Stimulated activated CD8-positive, alpha-beta memory T cell treated with anti-CD3 and anti-CD28 coated beads, Interleukin-4, amount 100 ng/mL, for 48 hours (primary cell): Measurements from ENCODE around the gene MYO1E.
"Not testable (repeated sequence)": the region's sequence is repeated elsewhere in the genome, so short reads cannot be mapped to it uniquely, and the experiment has no call there.

Experiments
- DNase-seq: peaks from one replicate; pipeline ENCODE4 v3.0.0-alpha.2; 2020

The MYO1E gene

GRCh38 chr15:59372352-59373211 is at the start of gene MYO1E:
TSS of gene MYO1E (minus strand) at chr15:59372871. CDS start at chr15:59372500, 371 bp downstream.
- peak; percentile 53 for DNase-seq

GRCh38 chr15:59420986-59421618 is 48.4 kb upstream of the MYO1E start:
- DNase-seq, result no peak

DNA sequence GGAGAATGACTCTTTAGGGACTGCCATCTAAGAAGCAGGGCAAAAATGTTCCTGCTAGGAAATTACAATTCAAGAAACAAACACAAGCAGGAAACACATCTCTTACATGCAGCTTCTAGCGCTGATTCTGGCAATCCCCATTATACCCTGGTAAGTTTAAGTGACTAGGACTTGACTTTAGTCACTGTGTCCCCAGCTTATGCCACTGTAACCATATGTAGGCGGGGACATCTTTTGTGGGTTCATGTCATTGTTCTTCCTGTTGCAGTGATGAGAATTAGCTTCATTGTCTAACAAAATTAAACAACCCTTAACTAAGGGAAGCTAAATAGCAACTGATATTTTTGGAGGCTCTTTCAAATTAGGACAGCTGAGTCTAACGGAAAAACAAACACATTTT is 47.4 kb upstream of the MYO1E start:
- no peak for DNase-seq

DNA sequence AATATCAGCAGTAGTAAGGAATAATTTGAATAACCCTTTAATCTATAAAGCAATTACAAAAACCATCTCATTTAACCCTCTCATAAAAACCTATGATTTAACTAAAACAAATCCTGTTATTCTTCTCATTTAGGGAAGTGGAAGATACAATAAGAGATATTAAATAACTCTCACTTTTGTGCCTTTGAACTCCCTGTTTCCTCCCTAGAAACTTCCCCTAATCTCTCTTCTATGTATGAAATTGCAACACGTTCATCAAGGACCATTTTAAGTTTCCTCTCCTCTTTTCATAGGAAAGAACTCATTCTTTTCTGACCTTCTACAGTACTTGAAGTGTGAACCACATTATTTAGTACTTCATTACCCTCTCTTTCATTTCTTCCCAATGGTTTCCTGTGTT is 46.5 kb upstream of the MYO1E start:
- no peak for DNase-seq

GRCh38 chr15:59416816-59417215 is 44.1 kb upstream of the MYO1E start:
- DNase-seq, result no peak

GRCh38 chr15:59413577-59413976 is 40.9 kb upstream of the MYO1E start:
- no peak for DNase-seq

- no peak for DNase-seq
Observed at GRCh38 chr15:59410391-59410896, 37.8 kb upstream of the MYO1E start.

GRCh38 chr15:59407946-59408345 is 35.3 kb upstream of the MYO1E start:
- no peak for DNase-seq

DNA sequence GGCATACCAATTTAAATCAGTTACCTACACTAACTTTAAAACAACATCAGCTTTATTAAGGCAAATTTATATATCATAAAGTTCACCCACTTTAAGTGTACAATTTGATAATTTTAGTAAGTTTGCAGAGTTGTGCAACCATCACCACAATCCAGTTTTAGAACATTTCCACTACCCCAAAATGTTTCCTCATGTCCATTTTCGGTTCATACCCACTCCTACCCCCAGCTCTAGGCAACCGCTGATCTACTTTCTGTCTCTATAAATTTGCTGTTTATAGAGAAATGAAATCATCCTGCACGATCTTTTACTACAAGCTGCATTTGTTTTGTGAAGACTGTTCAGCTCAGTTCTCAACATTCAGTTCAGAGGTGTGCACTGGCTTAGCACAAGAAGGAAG is 33.8 kb upstream of the MYO1E start:
- no peak for DNase-seq

DNA sequence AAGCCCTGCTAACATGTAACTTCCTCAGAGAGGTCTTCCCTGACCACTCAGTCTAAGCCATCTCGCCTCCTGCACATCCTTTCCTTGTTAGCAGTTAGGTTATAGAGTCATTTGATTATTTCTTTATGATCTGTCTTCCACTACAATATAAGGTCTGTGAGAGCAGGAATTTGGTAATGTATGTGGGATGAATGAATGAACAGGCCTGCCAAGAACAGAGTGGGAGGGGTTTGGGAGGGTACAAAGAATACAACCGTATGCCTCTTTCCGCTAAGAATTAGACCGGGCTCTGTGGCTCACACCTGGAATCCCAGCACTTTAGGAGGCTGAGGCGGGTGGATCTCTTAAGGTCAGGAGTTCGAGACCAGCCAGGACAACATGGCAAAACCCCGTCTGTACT is 32.4 kb upstream of the MYO1E start:
- no peak for DNase-seq

GRCh38 chr15:59401824-59402569 is 29.3 kb upstream of the MYO1E start:
- no peak for DNase-seq

DNA sequence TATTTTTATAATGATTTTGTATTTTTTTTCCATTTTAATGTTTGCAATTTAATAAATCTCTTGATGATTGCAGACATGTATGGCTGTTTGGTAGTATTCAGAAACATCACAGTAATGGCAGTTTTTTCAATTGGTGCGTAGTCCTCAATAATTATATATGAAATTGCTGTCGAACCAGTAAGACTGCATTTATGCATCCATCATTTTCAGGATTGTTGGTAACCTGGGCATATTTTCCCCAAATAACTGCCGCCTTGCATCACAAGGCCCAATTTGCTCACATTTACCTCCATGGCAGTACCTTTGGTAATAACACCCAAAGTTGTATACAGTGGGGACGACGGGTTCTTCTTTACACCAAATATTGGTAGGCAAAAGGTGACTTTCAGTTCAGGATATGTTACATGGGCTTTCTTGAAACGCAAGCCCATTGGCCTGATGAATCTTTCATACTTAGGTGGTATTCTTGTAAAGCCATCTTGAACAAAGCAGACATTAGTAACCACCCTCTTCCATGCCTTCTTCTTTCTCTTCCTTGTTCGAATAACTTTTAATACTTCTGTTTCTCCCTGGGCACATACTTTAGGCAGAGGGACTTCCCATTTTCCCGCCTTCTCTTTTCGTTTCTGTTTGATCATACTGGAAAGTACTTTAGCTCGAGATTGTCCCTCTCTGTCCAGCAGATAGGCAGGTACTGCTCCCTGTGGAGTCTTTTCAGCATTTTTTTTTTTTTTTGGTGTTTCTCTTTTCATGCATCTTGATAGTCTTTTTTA is 28.6 kb upstream of the MYO1E start:
- DNase-seq, result not testable (repeated sequence)

DNA sequence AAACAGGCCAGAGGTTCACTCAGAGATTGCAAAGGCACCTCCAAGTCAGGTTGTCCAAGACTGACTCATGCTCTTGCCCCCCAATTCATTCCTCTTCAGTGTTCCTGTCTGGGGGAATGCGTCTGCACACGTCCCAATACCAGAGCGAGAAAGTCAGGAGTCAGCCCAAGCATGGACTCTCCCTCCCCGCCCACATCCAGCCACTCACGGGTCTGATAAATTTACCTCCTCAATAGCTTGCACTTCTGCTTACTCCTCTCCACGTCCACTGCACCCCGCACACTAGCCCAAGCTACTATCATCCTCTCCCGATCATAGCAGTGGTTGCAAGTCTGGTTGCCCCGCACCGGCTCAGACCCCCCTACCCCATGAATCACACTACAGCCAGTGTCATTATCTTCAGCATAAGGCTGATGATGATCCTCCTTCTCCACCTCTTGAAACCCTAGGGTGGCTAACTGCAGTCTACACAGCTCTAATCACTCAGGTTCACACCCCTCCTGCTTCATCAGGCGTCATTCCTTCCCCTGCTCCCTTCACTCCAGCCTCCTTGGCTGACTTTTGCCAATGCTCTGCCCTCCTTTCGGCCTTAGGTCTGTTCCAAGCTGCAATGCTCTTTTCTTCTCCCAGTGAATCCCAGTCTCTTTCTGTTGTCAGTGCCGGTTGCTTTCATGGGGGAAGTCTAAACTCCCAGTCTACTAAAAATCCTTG is 27.6 kb upstream of the MYO1E start:
- DNase-seq, result no peak

DNA sequence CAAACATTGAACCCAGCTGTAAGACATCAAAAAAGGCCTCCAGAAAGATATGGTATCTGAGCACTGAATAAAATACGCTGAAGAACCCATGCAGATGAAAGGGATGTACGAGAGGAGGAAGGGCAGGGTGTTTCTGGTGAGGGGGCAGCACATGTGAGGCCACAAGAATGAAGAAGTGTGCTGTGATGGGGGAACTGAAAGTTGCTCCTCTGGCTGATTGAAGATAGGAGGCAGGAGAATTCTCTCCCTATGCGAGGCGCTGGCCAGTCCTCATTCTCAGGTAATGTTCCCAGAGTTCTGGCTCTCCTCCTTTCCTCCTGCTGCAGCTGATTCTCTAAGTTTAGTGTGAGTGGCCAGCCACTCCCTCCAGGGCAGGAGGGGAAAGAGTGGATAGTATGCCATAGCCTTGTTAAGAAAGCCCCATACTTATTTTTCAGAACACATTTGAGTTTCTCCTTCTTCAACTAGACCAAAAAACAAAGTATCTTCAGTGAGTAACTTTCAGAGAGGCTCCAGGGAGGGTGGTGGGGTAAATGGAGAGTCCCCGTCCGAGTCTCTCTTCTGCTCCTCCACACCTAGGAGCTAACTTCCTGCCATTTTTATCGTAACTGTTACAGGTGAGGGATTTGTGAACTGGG is 26.9 kb upstream of the MYO1E start:
- no peak for DNase-seq

DNA sequence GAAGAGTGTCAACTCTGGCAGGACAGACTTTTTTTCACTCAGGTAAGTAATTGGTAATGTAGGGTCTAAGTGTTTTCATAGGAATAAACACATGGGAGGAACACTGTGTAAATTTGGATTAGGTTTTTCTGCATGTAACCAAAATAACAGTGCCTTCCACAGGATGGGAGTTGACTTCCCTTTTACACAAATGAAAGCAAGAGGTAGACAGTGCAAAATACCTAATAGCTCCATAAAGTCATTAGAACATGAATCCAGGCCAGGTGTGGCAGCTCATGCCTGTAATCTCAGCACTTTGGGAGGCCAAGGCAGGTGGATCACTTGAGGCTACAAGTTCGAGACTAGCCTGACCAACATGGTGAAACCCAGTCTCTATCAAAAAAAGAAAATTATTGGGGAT is 25.5 kb upstream of the MYO1E start:
- DNase-seq, result no peak

DNA sequence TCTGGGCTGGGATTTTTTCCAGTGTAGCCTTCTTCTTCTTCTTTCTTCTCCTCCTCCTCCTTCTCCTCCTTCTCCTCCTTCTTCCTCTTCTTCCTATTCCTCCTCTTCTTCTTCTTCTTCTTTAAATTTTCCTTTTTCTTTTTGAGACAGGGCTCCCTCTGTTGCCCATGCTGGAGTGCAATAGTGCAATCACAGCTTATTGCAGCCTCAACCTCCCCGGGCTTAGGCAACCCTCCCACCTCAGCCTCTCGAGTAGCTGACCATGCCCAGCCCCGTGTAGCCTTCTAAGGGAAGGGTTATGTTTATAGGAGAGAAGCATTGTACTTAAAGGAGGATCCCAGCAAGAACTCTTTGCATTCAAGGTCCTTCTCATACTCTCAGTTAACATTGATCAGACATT is 24.0 kb upstream of the MYO1E start:
- no peak for DNase-seq

GRCh38 chr15:59396211-59396610 is 23.5 kb upstream of the MYO1E start:
- DNase-seq, result no peak

DNA sequence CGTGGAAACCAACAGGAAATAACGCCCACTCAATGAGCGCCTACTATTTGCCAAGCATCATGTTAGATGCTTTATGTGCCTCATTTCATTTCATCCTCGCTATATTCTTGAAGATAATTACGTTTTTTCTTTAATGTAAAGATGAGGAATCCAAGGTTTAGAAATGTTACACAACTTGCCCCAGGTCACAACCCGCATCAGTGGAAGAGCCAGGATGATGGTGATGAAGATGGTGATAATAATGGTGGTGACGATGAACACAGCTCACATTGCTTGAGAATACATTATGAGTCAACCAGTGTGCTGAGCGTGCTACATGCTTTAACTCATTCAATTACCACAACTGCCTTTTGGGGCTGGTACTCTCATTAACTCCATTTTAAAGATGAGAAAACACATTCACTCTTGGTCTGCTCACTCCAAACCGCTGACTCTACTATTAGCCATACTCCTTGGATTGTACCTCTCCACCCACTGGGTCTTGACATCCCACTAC is 21.5 kb upstream of the MYO1E start:
- no peak for DNase-seq

DNA sequence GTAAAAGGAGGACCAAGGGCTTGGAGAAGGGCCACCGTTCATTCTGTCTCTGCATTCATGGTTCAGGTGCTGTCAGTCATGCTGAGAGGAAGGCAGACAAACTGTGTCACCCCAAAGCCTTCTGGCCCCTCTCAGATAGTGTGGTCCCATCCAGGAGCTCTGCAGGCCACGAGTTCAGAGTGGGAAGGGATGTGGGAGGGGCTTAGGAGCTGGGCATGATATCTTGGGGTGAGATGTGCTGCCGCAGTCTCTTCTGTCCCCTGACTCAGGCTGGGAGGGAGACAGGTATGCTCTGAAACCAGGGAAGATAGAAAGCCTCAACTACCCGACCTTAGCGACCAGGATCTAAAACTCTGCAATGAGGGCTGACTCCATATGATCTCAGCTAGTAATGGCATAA is 19.6 kb upstream of the MYO1E start:
- no peak for DNase-seq

- no peak for DNase-seq
Observed at GRCh38 chr15:59388670-59389069, 16.0 kb upstream of the MYO1E start.

- not testable (repeated sequence) for DNase-seq
Observed at GRCh38 chr15:59387196-59387878, 14.7 kb upstream of the MYO1E start.
